Ovary (tissue), 9 donors: ENCODE results near the gene RTN3. TPM values are rescaled to one million over a fixed set of nuclear protein-coding genes. Genes with fewer than 3 reads are reported as not detected.

Experiments used
- DNase-seq, 5 donors: peaks; one replicate each; pipeline ENCODE4 v3.0.0-alpha.2; 2019 to 2020
- H3K27ac ChIP-seq, 2 donors: fragments of 200-600 bp; one replicate each; pipeline versions ENCODE4 v1.5.1 to v1.8.0; 2019 to 2022
- H3K27me3 ChIP-seq: fragments of 200-600 bp; one replicate; pipeline ENCODE4 v1.8.0; 2022
- H3K36me3 ChIP-seq: fragments of 200-600 bp; sonication (generic); one replicate; pipeline ENCODE4 v1.5.1; 2019
- H3K4me1 ChIP-seq: one replicate; pipeline ENCODE4 v1.8.1; 2013; ENCODE audit warnings: mild to moderate bottlenecking, moderate library complexity; ENCODE audit not compliant: insufficient read depth
- H3K4me3 ChIP-seq: fragments of 200-600 bp; sonication (generic); one replicate; pipeline ENCODE4 v1.5.1; 2017
- H3K9me3 ChIP-seq, 2 donors: fragments of 200-600 bp in 1 of 2; sonication (generic) in 1 of 2; one replicate each; pipeline versions ENCODE4 v1.5.1 to v1.8.1; 2013 to 2019; ENCODE audit warnings: mild to moderate bottlenecking in 1 of 2, moderate library complexity in 1 of 2
- CTCF ChIP-seq, 3 donors: fragments of 450-650 bp in 2 of 3; fragments of 200-600 bp in 1 of 3; IDR thresholded peaks; one replicate each; pipeline versions ENCODE4 v1.5.1 to v1.8.0; 2016 to 2022; ENCODE audit warnings: antibody characterized with exemption in 3 of 3, mild to moderate bottlenecking in 1 of 3
- EP300 ChIP-seq: sonication (generic); formaldehyde crosslinking; IDR thresholded peaks from one replicate; pipeline ENCODE4 v1.6.1; 2017; ENCODE audit warnings: antibody characterized with exemption
- POLR2A ChIP-seq: fragments of 450-650 bp; IDR thresholded peaks from one replicate; pipeline ENCODE4 v1.6.1; 2017; ENCODE audit warnings: antibody characterized with exemption, mild to moderate bottlenecking, moderate library complexity
- WGBS, 3 donors: extraction: QIAGEN DNeasy Blood & Tissue Kit in 1 of 3; methylation state at CpG; one replicate each; pipeline versions ENCODE4 v1.1.5 to v1.1.7; 2013 to 2017; 5-methylcytosine and 5-hydroxymethylcytosine counted together
- intact Hi-C, 4 donors: fragments of 100-400 bp; cut with DNase I; formaldehyde crosslinking; loops; one replicate each; pipeline versions ENCODE4 v1.11.0 to v1.15.1; 2022 to 2023
- polyA plus RNA-seq, 2 donors: library from polyadenylated mRNA; stranded (reverse); fragments of 200-250 nt in 1 of 2; fragments of 350-450 nt in 1 of 2; fragmentation: Illumina TruSeq in 1 of 2; extraction: RNeasy Lipid Tissue Mini Kit (QIAGEN cat#74804) in 1 of 2; gene quantifications; one replicate each; pipeline ENCODE4 v1.2.3, GENCODE V29; 2013 to 2014
- total RNA-seq, 7 donors: library from RNA; depleted of rRNA in 2 of 7; stranded (reverse); fragments of >200 nt in 2 of 7; fragmentation: NEBNext Ultra II Directional in 3 of 7; extraction: Animal tissue kit (Norgen Biotek cat#: 25700) in 3 of 7; gene quantifications; one replicate each; pipeline versions ENCODE4 v1.1.0 to v1.2.4, GENCODE V29; 2016 to 2023
- donor health status: DM: no; HTN: no; CAD: no; lungs with moderate emphysema.
- donor health status: DM: no; HTN: no; CAD: no.
- donor health status: Bipolar disorder and iron deficiency.
- donor health status: DM: yes; HTN: yes; CAD: no.
- donor health status: DM: no; HTN: no; CAD: no.
- donor health status: DM: yes; HTN: yes; CAD: no.

The RTN3 gene
- total and polyA plus RNA-seq, 9 donors: 49.5 to 142 (median 64.1) TPM

DNA sequence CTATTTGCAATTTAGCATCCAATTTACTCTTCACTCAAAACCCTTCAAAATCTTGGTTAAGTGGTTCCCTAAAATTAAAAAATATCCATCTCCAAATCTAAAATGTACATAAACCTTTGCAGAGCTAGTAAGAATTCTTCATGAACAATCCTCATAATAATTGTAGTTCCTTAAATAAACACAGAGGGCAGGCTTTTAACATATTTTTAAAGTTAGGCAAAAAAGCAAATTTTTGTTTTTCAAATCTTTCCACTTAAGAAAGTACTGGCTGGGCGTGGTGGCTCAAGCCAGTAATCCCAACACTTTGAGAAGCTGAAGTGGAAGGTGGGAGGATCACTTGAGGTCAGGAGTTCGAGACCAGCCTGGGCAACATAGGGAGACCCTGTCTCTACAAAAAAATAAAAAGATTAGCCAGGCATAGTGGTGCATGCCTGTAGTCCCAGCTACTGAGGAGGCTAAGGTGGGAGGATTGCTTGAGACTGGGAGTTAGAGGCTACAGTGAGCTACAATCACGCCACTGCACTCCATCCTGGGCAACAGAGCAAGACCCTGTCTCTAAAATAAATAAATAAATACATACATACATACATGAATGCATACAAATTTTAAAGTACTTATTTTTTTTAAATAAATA is 42.0 kb upstream of the RTN3 start:
- intact Hi-C loops: loop anchor here in 2 of 4 donors (5.0 kb wide), 1 partner anchor 162 kb away; no protein-coding TSS in a partner anchor
- no peaks in the 10 kb centered on the region for H3K9me3 ChIP-seq
- DNase-seq: peak in 2 of 5 donors; percentile 41 to 50
- H3K4me1 ChIP-seq: no peaks in the 10 kb centered on the region
- no peaks in the 10 kb centered on the region for H3K36me3 ChIP-seq
- H3K27ac ChIP-seq: peak overlapping the region in 1 of 2 donors; percentile 35
- H3K27me3 ChIP-seq: no peaks in the 10 kb centered on the region
- WGBS, 3 donors: 41 to 55% (median 48%) methylated on average over 3 of the region's 3 CpGs
- TF ChIP-seq EP300: no peak
- TF ChIP-seq POLR2A: no peak
- TF ChIP-seq CTCF (IDR thresholded peaks at IDR 0.05): peak in 2 of 3 donors; percentile 20 to 29
- H3K4me3 ChIP-seq: no peak overlapping the region

DNA sequence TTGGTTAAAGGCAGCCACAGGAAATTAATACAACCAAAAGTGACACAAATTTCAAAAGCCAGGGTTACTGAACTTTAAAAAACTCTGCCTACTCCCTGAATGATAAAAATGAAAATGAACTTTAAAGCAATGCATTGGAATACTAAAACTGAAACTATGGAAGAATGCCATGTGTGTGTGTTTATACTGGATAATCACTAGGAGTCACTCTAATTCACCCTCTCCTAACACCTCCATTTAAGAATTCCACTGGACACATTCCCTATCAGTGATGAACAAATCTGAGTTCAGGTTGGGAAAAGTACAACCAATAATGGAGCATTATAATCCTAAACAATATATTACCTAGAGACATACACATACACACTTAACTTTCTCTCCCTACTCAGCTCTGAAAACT is 39.6 kb upstream of the RTN3 start:
- H3K4me3 ChIP-seq: no peak overlapping the region
- no peak overlapping the region for H3K27ac ChIP-seq
- no peak for DNase-seq

GRCh38 chr11:63643205-63643604 is 38.1 kb upstream of the RTN3 start:
- no peak overlapping the region for H3K27ac ChIP-seq
- TF ChIP-seq EP300: no peak
- no peak for TF ChIP-seq CTCF (IDR thresholded peaks at IDR 0.05)
- TF ChIP-seq POLR2A: no peak
- no peaks in the 10 kb centered on the region for H3K4me1 ChIP-seq
- no peaks in the 10 kb centered on the region for H3K9me3 ChIP-seq
- intact Hi-C loops: loop anchor here in 2 of 4 donors (5.0 to 10.0 kb wide), 2 partner anchors 92 to 94 kb away; no protein-coding TSS in a partner anchor
- no peak for DNase-seq
- no peaks in the 10 kb centered on the region for H3K27me3 ChIP-seq
- WGBS, 3 donors: 89 to 94% (median 92%) methylated on average over 3 of the region's 3 CpGs
- no peaks in the 10 kb centered on the region for H3K36me3 ChIP-seq
- H3K4me3 ChIP-seq: no peak overlapping the region

More for the DNA sequence above, 39.6 kb upstream of the RTN3 start:
- Histone ChIP-seq H3K9me3 (no peaks in the 10 kb centered on the region), H3K4me1 (no peaks in the 10 kb centered on the region), H3K36me3 (no peaks in the 10 kb centered on the region), H3K27me3 (no peaks in the 10 kb centered on the region)
- intact Hi-C loops: loop anchor here in 2 of 4 donors (5.0 to 10.0 kb wide), 2 partner anchors 93 to 96 kb away; no protein-coding TSS in a partner anchor
- TF ChIP-seq POLR2A (no peak), CTCF (IDR thresholded peaks at IDR 0.05) (no peak), EP300 (no peak)

DNA sequence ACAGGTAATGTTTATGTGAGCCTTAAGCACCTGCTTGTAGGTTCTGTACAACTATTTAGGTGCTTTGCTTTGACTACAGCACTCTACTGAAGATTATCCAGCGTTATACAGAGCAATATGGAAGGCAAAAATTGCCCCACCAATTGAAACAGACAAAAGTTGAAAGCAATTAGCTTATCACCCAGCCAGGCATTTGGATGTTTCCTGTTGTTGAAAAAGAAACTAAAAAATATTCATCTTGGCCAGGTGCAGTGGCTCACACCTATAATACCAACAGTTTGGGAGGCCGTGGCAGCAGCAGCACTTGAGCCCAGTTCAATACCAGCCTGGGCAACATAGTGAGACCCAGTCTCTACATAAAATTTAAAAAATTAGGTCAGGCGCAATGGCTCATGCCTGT is 28.6 kb upstream of the RTN3 start:
- no peak for TF ChIP-seq CTCF (IDR thresholded peaks at IDR 0.05)
- TF ChIP-seq EP300: no peak
- TF ChIP-seq POLR2A: no peak
- no peaks in the 10 kb centered on the region for H3K4me1 ChIP-seq
- no peak overlapping the region for H3K4me3 ChIP-seq
- H3K27me3 ChIP-seq: no peaks in the 10 kb centered on the region
- H3K9me3 ChIP-seq: no peaks in the 10 kb centered on the region
- 87 to 94% (median 88%) methylated on average over 3 of the region's 3 CpGs for WGBS, 3 donors
- H3K27ac ChIP-seq: no peak overlapping the region
- intact Hi-C loops: no loop called here
- DNase-seq: no peak
- H3K36me3 ChIP-seq: no peaks in the 10 kb centered on the region
